ENCODE results near the gene ADM5. TPM values are rescaled to one million over a fixed set of nuclear protein-coding genes. Genes with fewer than 3 reads are reported as not detected.

Gene ADM5
- polyA plus RNA-seq, 4 donors: 0.74 to 2.1 (median 1.1) TPM

DNA sequence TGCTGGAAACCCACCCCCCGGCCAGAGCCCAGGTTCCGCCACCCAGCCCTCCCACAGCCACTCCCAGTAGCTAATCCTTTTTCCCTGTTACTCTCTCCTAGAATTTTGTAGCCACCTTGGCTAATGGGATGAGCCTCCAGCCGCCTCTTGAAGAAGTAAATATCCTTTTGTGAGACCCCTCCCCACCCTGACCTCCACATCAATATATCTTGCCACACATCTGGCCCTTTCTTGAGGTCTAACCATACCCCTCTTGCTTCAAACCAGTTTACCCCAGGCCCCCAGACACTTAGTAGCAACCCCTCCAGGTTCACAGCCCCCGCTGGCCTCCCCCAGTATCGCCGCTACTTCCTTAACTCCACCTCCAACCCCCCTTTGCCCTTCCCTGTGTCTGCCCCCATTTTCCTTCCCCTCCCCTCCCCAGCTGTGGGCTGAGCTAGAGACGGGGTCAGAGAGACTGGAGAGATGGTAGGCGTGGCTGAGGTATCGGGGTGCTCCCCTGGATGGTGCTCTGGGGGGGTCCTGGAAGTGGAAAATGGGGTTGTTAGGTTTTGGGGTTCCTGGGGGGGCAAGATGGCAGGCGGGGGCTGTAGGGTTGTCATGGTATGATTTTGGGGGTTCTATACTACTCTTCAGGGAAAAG, 9.5 kb upstream of the ADM5 start:
- DNase-seq (ENCODE audit: low read depth in 4 of 4, low spot score in 3 of 4): no peak

GRCh38 chr19:49680421-49681351, 8.7 kb upstream of the ADM5 start:
- DNase-seq (ENCODE audit: low read depth in 4 of 4, low spot score in 3 of 4): peak; percentile 79 to 87 (median 83)

- no peak for DNase-seq (ENCODE audit: low read depth in 4 of 4, low spot score in 3 of 4)
These were observed 7.6 kb upstream of the ADM5 start for GRCh38 chr19:49681830-49682229.

DNA sequence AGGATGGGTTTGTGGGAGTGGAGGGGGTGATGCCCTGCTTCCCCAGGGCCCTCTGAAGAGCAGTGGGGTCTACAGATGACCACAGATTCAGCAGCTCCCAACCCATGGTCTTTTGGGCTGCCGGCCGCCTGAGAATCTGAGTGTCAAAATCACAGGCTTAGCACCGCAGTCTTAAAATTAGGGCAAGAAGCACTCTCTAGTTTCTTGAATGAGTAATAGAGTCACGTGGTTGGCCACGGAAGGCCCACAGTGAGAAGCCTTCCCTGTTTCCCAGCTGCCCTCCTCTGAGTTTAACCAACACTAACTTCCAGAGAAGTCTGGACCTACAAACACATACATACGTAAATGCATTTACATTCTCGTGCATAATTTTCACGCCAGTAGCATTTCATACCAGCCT, 7.1 kb upstream of the ADM5 start:
- DNase-seq (ENCODE audit: low read depth in 4 of 4, low spot score in 3 of 4): no peak

DNA sequence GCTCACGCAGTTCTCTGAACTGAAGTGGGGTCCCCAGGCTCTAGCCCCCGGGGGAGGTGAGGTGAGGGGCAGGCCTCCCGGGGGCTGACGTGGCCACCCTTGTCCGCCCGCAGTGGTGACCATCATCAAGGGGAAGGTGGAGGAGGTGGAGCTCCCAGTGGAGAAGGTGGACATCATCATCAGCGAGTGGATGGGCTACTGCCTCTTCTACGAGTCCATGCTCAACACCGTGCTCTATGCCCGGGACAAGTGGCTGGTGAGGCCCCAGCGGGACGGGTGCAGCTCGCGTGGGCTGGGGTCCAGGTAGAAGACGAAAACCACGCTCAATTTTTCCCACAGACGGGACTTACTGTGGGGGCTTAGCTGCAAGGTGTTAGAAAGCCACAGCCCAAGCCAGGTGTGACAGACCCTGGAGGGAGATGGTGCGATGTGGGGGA, 5.6 kb upstream of the ADM5 start:
- no peak for DNase-seq (ENCODE audit: low read depth in 4 of 4, low spot score in 3 of 4)

GRCh38 chr19:49684251-49684982, 5.0 kb upstream of the ADM5 start:
- DNase-seq (ENCODE audit: low read depth in 4 of 4, low spot score in 3 of 4): no peak

- no peak for DNase-seq (ENCODE audit: low read depth in 4 of 4, low spot score in 3 of 4)
These were observed 4.3 kb upstream of the ADM5 start for GRCh38 chr19:49684983-49685553.

DNA sequence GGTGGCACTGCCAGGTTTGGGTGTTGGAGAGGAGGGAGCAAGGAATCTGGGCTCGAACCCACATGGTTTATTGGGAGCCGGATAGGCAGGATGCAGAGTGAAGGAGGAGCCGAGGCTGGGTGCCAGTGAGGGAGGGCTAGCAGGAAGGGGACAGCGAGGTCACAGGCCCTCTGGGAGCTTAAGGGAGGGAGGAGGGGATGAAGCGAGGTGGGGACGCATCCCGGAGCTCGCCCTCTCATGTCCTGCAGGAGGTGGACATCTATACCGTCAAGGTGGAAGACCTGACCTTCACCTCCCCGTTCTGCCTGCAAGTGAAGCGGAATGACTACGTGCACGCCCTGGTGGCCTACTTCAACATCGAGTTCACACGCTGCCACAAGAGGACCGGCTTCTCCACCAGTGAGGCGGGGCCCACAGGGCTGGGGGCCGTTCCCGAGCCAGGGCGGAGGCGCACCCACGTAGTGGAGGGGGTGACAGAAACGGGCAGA, 3.5 kb upstream of the ADM5 start:
- DNase-seq (ENCODE audit: low read depth in 4 of 4, low spot score in 3 of 4): no peak

DNA sequence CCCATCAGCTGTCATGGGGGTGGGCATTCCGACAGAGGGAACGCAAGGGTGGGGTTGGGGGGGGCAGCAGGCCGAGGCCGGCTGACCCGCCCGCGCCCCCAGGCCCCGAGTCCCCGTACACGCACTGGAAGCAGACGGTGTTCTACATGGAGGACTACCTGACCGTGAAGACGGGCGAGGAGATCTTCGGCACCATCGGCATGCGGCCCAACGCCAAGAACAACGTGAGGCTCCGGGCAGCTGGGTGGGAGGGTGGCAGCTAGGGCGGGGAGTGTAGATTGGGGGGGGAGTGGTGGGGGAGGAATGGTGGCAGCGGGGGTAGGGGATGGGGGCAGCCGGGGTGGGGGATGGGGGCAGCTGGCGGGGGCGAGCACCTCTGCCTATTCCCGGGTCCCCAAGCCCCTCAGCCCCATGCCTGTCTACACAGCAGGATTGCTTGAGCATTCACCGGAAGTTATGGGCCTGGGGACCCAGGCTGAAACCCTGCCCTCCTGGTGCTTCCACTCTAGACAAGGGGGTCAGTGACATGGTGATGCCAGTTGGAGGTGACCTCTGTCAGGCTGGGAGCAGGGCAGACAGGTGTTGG, 2.8 kb upstream of the ADM5 start:
- no peak for DNase-seq (ENCODE audit: low read depth in 4 of 4, low spot score in 3 of 4)

DNA sequence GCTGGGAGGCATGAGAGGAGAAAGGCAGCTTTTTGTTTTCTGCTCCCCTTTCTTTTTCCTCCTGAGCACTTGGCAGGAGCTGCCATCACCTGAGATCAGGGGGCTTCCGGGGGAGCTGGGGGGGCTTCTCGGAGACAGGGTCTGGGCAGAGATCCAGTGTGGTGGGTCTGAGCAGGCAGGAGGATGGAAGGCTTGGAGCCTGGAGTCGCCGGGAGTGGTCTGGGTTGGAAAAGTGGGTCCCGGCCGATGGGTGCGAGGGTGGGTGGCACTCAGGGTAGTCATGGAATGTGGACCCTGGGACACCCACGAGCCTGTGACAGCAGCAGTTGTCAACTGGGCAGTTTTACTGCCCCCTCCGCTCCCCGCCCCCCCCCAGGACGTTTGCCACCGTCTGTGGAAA, 2.2 kb upstream of the ADM5 start:
- no peak for DNase-seq (ENCODE audit: low read depth in 4 of 4, low spot score in 3 of 4)

DNA sequence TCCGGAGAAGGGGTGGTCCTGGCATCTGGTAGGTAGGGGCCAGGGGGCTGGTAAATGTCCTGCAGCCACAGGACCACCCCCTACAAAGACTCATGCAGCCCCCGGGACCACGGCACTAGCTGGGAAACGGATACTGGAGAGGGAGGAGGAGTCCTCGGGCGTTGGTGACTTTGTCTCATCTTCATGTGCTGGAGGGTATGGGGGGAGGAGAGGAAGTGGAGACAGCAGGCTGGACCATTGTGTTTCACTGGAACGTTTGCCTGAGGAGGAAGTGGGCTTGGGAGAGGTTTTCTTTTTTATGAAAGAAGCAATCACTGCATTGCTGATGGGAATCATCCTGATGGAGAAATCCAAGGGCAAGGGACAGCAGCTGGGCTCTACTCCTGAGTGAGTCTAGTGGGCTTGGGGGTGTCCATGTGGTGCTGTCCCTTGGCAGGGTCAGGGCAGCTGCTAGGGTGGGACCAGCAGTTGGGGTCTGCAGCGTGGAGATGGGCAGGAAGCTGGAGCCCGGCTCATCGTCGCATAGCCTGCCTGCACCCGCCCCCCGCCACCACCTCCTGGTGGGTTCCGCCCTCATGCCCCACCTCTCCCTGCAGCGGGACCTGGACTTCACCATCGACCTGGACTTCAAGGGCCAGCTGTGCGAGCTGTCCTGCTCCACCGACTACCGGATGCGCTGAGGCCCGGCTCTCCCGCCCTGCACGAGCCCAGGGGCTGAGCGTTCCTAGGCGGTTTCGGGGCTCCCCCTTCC, 1.7 kb upstream of the ADM5 start:
- DNase-seq (ENCODE audit: low read depth in 4 of 4, low spot score in 3 of 4): no peak

- no peak for DNase-seq (ENCODE audit: low read depth in 4 of 4, low spot score in 3 of 4)
These were observed 762 bp upstream of the ADM5 start for GRCh38 chr19:49688531-49689132.

DNA sequence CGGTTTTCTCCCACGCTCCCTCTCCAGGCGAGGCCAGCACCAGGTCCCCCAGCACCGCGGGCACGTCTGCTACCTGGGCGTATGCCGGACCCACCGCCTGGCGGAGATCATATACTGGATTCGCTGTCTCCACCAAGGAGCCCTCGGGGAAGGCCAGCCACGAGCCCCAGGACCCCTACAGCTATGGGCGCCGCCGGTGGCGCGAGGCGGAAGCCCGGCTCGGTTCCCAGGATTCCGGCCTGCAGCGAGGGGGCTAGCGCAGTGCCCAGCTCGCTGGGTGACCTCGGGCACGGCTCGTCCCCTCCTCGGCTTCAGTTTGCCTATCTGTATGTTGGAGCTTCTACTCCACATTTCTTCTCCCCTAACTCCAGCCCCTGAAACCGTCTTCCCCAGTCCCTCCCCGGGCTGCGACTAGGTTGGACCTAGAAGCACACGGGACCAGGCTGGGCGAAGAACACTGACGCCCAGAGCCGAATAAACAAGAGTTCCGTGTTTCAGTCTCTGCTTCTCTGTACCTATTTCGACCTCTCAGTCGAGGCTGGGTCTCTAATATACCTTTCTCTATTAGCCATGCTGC, 773 bp downstream of the ADM5 start:
- DNase-seq (ENCODE audit: low read depth in 4 of 4, low spot score in 3 of 4): no peak

- peak in 1 of 4 donors; percentile 38 for DNase-seq (ENCODE audit: low read depth in 4 of 4, low spot score in 3 of 4)
These were observed 1.4 kb downstream of the ADM5 start, which contains the start of gene CPT1C for GRCh38 chr19:49690656-49691242. TSS of gene CPT1C (plus strand) at chr19:49691116. CDS start at chr19:49692253, 1,137 bp downstream.

DNA sequence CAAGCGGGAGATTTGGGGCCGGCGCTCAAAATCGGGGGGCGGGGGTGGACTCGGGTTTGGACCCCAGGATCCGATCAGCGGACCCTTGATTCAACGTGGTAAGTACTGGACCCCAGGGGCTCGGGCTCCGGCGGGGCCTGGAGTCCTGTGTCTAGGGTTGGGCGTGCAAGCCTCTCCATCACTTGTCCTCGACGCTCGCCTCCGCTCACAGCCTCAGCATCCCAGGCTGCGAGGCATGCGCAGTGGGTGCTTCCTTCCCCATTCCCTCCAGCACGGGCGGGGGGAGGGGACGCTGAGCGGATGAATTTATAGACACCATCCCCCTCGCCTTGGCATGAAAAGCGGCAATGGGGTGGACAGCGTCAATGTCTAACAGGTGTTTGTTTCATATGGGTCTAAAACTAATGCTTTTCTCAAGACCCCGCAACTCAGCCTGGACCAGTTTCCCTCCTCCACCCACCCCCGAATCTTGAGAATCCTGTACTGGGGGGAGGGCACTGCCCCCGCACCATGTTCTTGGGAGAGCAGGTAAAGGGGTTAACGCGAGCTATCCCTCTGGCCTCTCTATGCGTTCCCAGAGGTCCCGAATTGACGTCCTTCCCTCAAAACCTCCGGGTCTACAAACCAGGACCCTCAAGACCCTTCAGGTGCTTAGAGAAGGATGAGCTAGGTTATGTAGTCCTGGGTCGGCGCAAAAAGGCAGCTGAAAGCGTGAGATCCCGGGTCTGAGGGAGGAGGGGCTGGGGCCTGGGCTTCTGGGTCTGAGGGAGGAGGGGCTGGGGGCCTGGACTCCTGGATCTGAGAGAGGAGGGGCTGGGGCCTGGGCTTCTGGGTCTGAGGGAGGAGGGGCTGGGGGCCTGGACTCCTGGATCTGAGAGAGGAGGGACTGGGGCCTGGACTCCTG, 2.1 kb downstream of the ADM5 start:
- DNase-seq (ENCODE audit: low read depth in 4 of 4, low spot score in 3 of 4): peak in 1 of 4 donors; percentile 46

- no peak for DNase-seq (ENCODE audit: low read depth in 4 of 4, low spot score in 3 of 4)
These were observed 2.7 kb downstream of the ADM5 start for GRCh38 chr19:49692147-49692506.

- DNase-seq (ENCODE audit: low read depth in 4 of 4, low spot score in 3 of 4): no peak
These were observed 6.7 kb downstream of the ADM5 start for GRCh38 chr19:49696115-49696514.

Measured in left renal pelvis (tissue), 4 donors.